Measurements from ENCODE around the gene SHROOM2. TPM values are rescaled to one million over a fixed set of nuclear protein-coding genes. Genes with fewer than 3 reads are reported as not detected.
A peak's percentile ranks its signal among the peaks of the same experiment; 100 is the strongest.

SHROOM2 gene
- total RNA-seq, 1 donor from 2014 or later: 9.6 TPM

- TF ChIP-seq CTCF (IDR thresholded peaks at IDR 0.05): no peak
- DNase-seq (no peak), ATAC-seq (no peak)
- intact Hi-C loops (cut with DNase I): no loop called here
- no peaks in the 10 kb centered on the region for H3K4me1 ChIP-seq
- no peak overlapping the region for H3K27ac ChIP-seq
- H3K36me3 ChIP-seq: no peaks in the 10 kb centered on the region
- no peaks in the 10 kb centered on the region for H3K9me3 ChIP-seq
- H3K4me3 ChIP-seq: no peak overlapping the region
- no peaks in the 10 kb centered on the region for H3K27me3 ChIP-seq
Observed at GRCh38 chrX:9845578-9845952, 59.3 kb downstream of the SHROOM2 start.

- no peak for ATAC-seq
- H3K36me3 ChIP-seq: no peaks in the 10 kb centered on the region
- no peak for DNase-seq
- no peaks in the 10 kb centered on the region for H3K9me3 ChIP-seq
- intact Hi-C loops (cut with DNase I): no loop called here
- H3K27ac ChIP-seq: peak overlapping the region; percentile 17
- H3K27me3 ChIP-seq: no peaks in the 10 kb centered on the region
- no peak for TF ChIP-seq CTCF (IDR thresholded peaks at IDR 0.05)
- H3K4me1 ChIP-seq: no peaks in the 10 kb centered on the region
- no peak overlapping the region for H3K4me3 ChIP-seq
Observed at GRCh38 chrX:9846631-9847030, 60.4 kb downstream of the SHROOM2 start.

- no peaks in the 10 kb centered on the region for H3K4me1 ChIP-seq
- TF ChIP-seq CTCF (IDR thresholded peaks at IDR 0.05): no peak
- H3K27me3 ChIP-seq: no peaks in the 10 kb centered on the region
- no peak overlapping the region for H3K4me3 ChIP-seq
- intact Hi-C loops (cut with DNase I): no loop called here
- H3K27ac ChIP-seq: peak overlapping the region; percentile 17
- no peaks in the 10 kb centered on the region for H3K9me3 ChIP-seq
- ATAC-seq (peak; percentile 22), DNase-seq (no peak)
- no peaks in the 10 kb centered on the region for H3K36me3 ChIP-seq
Observed at GRCh38 chrX:9847071-9847470, 60.8 kb downstream of the SHROOM2 start.

GRCh38 chrX:9848718-9849479 lies 62.7 kb downstream of the SHROOM2 start:
- no peak overlapping the region for H3K4me3 ChIP-seq
- intact Hi-C loops (cut with DNase I): no loop called here
- no peak overlapping the region for H3K27ac ChIP-seq
- H3K9me3 ChIP-seq: no peaks in the 10 kb centered on the region
- no peak for ATAC-seq
- H3K27me3 ChIP-seq: no peaks in the 10 kb centered on the region
- H3K4me1 ChIP-seq: no peaks in the 10 kb centered on the region
- H3K36me3 ChIP-seq: no peaks in the 10 kb centered on the region
- TF ChIP-seq CTCF (IDR thresholded peaks at IDR 0.05): no peak
- DNase-seq: no peak

GRCh38 chrX:9851890-9852289 lies 65.7 kb downstream of the SHROOM2 start:
- no peak for TF ChIP-seq CTCF (IDR thresholded peaks at IDR 0.05)
- no peak overlapping the region for H3K4me3 ChIP-seq
- DNase-seq (no peak), ATAC-seq (peak; percentile 84)
- no peaks in the 10 kb centered on the region for H3K27me3 ChIP-seq
- intact Hi-C loops (cut with DNase I): no loop called here
- no peaks in the 10 kb centered on the region for H3K4me1 ChIP-seq
- H3K9me3 ChIP-seq: no peaks in the 10 kb centered on the region
- no peak overlapping the region for H3K27ac ChIP-seq
- H3K36me3 ChIP-seq: no peaks in the 10 kb centered on the region

GRCh38 chrX:9853307-9853706 lies 67.1 kb downstream of the SHROOM2 start:
- Histone ChIP-seq H3K27me3 (no peaks in the 10 kb centered on the region), H3K36me3 (no peaks in the 10 kb centered on the region), H3K27ac (no peak overlapping the region), H3K9me3 (no peaks in the 10 kb centered on the region), H3K4me1 (no peaks in the 10 kb centered on the region), H3K4me3 (no peak overlapping the region)
- no peak for DNase-seq
- intact Hi-C loops (cut with DNase I): no loop called here
- TF ChIP-seq CTCF (IDR thresholded peaks at IDR 0.05): no peak
- no peak for ATAC-seq

All from upper lobe of right lung (tissue), 1 donor.